GM18873 (cell line): ENCODE measurements around the gene NPM3.

Experiments
- ATAC-seq: cut with Tn5 transposase; IDR thresholded peaks from one replicate; pipeline ENCODE4 v1.9.1; 2021; ENCODE audit warnings: mild to moderate bottlenecking, moderate library complexity, moderate number of reproducible peaks; ENCODE audit not compliant: unreplicated experiment, low FRiP score

The NPM3 gene

GRCh38 chr10:101775273-101776160 is 7.7 kb downstream of the NPM3 start, which contains the start of gene FGF8:
TSS of gene FGF8 (minus strand) at chr10:101776114. CDS start at chr10:101775900, 214 bp downstream.
- no peak for ATAC-seq

- no peak for ATAC-seq
These were observed 8.5 kb downstream of the NPM3 start for GRCh38 chr10:101774589-101775272.

GRCh38 chr10:101773923-101774588 is 9.2 kb downstream of the NPM3 start:
- no peak for ATAC-seq

- ATAC-seq = no peak
These were observed 10.1 kb downstream of the NPM3 start for GRCh38 chr10:101772895-101773761.

- no peak for ATAC-seq
These were observed 11.0 kb downstream of the NPM3 start for GRCh38 chr10:101772017-101772894.

GRCh38 chr10:101771380-101771779 is 11.9 kb downstream of the NPM3 start:
- no peak for ATAC-seq

- no peak for ATAC-seq
These were observed 12.7 kb downstream of the NPM3 start for GRCh38 chr10:101770331-101771215.

GRCh38 chr10:101769541-101770180 is 13.6 kb downstream of the NPM3 start:
- ATAC-seq = no peak

- ATAC-seq = no peak
These were observed 14.5 kb downstream of the NPM3 start for GRCh38 chr10:101768791-101769170.

- no peak for ATAC-seq
These were observed 15.1 kb downstream of the NPM3 start for GRCh38 chr10:101767966-101768790.

- ATAC-seq = no peak
These were observed 15.7 kb downstream of the NPM3 start for GRCh38 chr10:101767600-101767945.

GRCh38 chr10:101766753-101767599 is 16.3 kb downstream of the NPM3 start:
- no peak for ATAC-seq

- ATAC-seq = no peak
These were observed 16.9 kb downstream of the NPM3 start for GRCh38 chr10:101766306-101766705.

GRCh38 chr10:101763141-101763846 is 20.0 kb downstream of the NPM3 start:
- no peak for ATAC-seq

GRCh38 chr10:101762736-101763135 is 20.5 kb downstream of the NPM3 start:
- ATAC-seq = no peak

GRCh38 chr10:101761226-101761625 is 22.0 kb downstream of the NPM3 start:
- ATAC-seq = no peak
